Keratinocyte (primary cell): ENCODE results near the gene SNAPC4. TPM values are rescaled to one million over a fixed set of nuclear protein-coding genes. Genes with fewer than 3 reads are reported as not detected.

ENCODE experiments used
- DNase-seq: peaks from one replicate; pipeline ENCODE4 v3.0.0-alpha.2; 2011; ENCODE audit warnings: low read depth, missing footprints, low spot score
- FAIRE-seq: peaks from 2 replicates; lab custom pipeline; 2011; peaks lifted over from hg19 to GRCh38; lab: Jason Lieb, UNC
- H2AFZ ChIP-seq: 2 replicates; pipeline ENCODE4 v1.6.0; 2012; ENCODE audit warnings: low read length, control low read depth, inconsistent platforms; ENCODE audit not compliant: control insufficient read depth
- H3K27ac ChIP-seq: 2 replicates; pipeline ENCODE4 v1.5.1; 2011; ENCODE audit warnings: low read length; ENCODE audit not compliant: control insufficient read depth, insufficient read depth
- H3K27me3 ChIP-seq: 3 replicates; pipeline ENCODE4 v1.6.0; 2011; ENCODE audit warnings: low read length; ENCODE audit not compliant: control insufficient read depth, insufficient read depth; ENCODE audit errors: extremely low read depth
- H3K36me3 ChIP-seq, 2 experiments: 2 replicates in 1 of 2; 3 replicates in 1 of 2; pipeline ENCODE4 v1.5.1; 2011; ENCODE audit warnings: low read length in 2 of 2, mild to moderate bottlenecking in 1 of 2; ENCODE audit not compliant: control insufficient read depth in 2 of 2, insufficient read depth in 2 of 2; ENCODE audit errors: extremely low read depth in 1 of 2
- H3K4me1 ChIP-seq: 3 replicates; pipeline ENCODE4 v1.5.1; 2011; ENCODE audit warnings: low read length; ENCODE audit not compliant: control insufficient read depth, insufficient read depth; ENCODE audit errors: extremely low read depth
- H3K4me2 ChIP-seq: 3 replicates; pipeline ENCODE4 v1.6.0; 2011; ENCODE audit warnings: low read depth, low read length; ENCODE audit not compliant: control insufficient read depth, insufficient read depth; ENCODE audit errors: extremely low read depth
- H3K4me3 ChIP-seq, 3 experiments: fragments of 200-600 bp in 1 of 3; sonication (generic) in 1 of 3; 2 replicates in 2 of 3; 3 replicates in 1 of 3; pipeline ENCODE4 v1.5.1; 2011 to 2016; ENCODE audit warnings: low read length in 3 of 3, mild to moderate bottlenecking in 3 of 3, control low read depth in 2 of 3, inconsistent platforms in 1 of 3, low read depth in 1 of 3, mixed read lengths in 1 of 3, mixed run types in 1 of 3, moderate library complexity in 1 of 3; ENCODE audit not compliant: control insufficient read depth in 2 of 3, insufficient read depth in 2 of 3; ENCODE audit errors: extremely low read depth in 1 of 3
- H3K79me2 ChIP-seq: 2 replicates; pipeline ENCODE4 v1.6.0; 2012; ENCODE audit warnings: low read length; ENCODE audit not compliant: control insufficient read depth, insufficient read depth
- H3K9ac ChIP-seq: 3 replicates; pipeline ENCODE4 v1.6.0; 2011; ENCODE audit warnings: low read length; ENCODE audit not compliant: control insufficient read depth, insufficient read depth; ENCODE audit errors: extremely low read depth
- H3K9me1 ChIP-seq: 3 replicates; pipeline ENCODE4 v1.6.0; 2011; ENCODE audit warnings: low read length; ENCODE audit not compliant: control insufficient read depth, insufficient read depth; ENCODE audit errors: extremely low read depth
- H3K9me3 ChIP-seq: 2 replicates; pipeline ENCODE4 v1.5.1; 2012; ENCODE audit warnings: low read depth, low read length; ENCODE audit not compliant: control insufficient read depth
- H4K20me1 ChIP-seq: 3 replicates; pipeline ENCODE4 v1.6.0; 2011; ENCODE audit warnings: low read length; ENCODE audit not compliant: control insufficient read depth, insufficient read depth; ENCODE audit errors: extremely low read depth
- CTCF ChIP-seq, 3 experiments: IDR thresholded peaks in 1 of 3; conservative IDR thresholded peaks in 1 of 3; optimal IDR thresholded peaks in 1 of 3; 2 replicates in 2 of 3; 3 replicates in 1 of 3; pipeline versions ENCODE3 to v1.5.1; 2011; ENCODE audit warnings: low read length in 3 of 3, mild to moderate bottlenecking in 3 of 3, moderate library complexity in 2 of 3, control low read depth in 1 of 3, inconsistent platforms in 1 of 3; ENCODE audit not compliant: insufficient read depth in 2 of 3; ENCODE audit errors: extremely low read depth in 1 of 3
- EZH2 ChIP-seq: IDR thresholded peaks from one replicate; pipeline ENCODE4 v1.6.1; 2012; ENCODE audit warnings: inconsistent platforms, mild to moderate bottlenecking, low read length, moderate library complexity
- dilution Hi-C: fragments of 300-500 bp; cut with MboI; formaldehyde crosslinking; loops from one replicate; pipeline ENCODE4 v1.7.0; 2020; ENCODE audit warnings: low sequenced_read_pairs; ENCODE audit not compliant: extremely low pct_ligation_motif_present
- polyA plus RNA-seq, 5 experiments: library from polyadenylated mRNA; depleted of rRNA in 3 of 5; stranded (reverse) in 3 of 5; stranded (forward) in 1 of 5; unstranded in 1 of 5; fragments of >200 nt; gene quantifications; 1 replicate in 1 of 5; 2 replicates in 3 of 5; 3 replicates in 1 of 5; pipeline versions ENCODE4 v1.2.1 to v1.2.3, GENCODE V29; 2011 to 2012; ENCODE audit warnings: missing spikeins in 2 of 5, low read depth in 1 of 5, low replicate concordance in 1 of 5

The SNAPC4 gene
- polyA plus RNA-seq, 1 donor (not counting 4 experiments of a cell fraction or from before 2014, with no cell fraction given), result 3.6 TPM

DNA sequence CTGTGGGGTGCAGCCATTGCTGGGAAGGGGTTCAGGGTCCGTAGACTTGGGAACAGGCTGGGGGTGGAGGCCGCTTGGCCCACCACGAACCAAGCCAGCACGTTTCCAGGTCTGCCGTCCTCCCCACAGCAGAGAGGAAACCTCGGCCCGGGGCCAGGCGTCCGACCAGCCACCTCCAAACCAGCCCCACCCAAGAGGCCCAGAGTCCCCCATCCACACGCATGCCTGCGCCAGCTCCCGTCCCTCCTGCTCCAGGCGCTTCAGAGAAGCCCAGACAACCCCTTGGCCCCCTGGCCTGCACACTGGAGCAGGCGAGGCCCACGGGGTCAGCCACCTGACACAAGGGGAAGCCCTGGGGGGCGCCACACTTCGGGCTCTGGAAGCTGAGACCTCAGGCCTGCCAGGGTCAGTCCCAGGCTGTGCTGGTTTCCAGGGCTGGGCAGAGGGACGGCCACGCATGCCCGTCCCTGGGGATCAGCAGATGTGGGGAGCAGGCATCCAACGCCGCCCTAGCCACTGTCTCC, 42.7 kb downstream of the SNAPC4 start:
- H3K9ac ChIP-seq, result no peak overlapping the region
- no peak overlapping the region for H3K4me3 ChIP-seq
- H3K27me3 ChIP-seq, result no peaks in the 10 kb centered on the region
- dilution Hi-C loops, result no loop called here
- no peak for FAIRE-seq
- no peak overlapping the region for H3K27ac ChIP-seq
- H3K36me3 ChIP-seq, result peaks cover 0 to 3% of the 10 kb centered on the region in 2 experiments
- H3K9me3 ChIP-seq, result no peaks in the 10 kb centered on the region
- H3K4me2 ChIP-seq, result no peak overlapping the region
- no peak for TF ChIP-seq CTCF (optimal IDR thresholded peaks at IDR 0.05 in 1 of 3, IDR thresholded peaks at IDR 0.05 in 1 of 3, conservative IDR thresholded peaks at IDR 0.05 in 1 of 3; ENCODE audit: extremely low read depth in 1 of 3, insufficient read depth in 2 of 3, low read length in 3 of 3)
- no peak for TF ChIP-seq EZH2
- H3K4me1 ChIP-seq, result peaks cover 3% of the 10 kb centered on the region
- H3K79me2 ChIP-seq, result no peaks in the 10 kb centered on the region
- no peak overlapping the region for H2AFZ ChIP-seq
- H4K20me1 ChIP-seq, result no peaks in the 10 kb centered on the region
- no peaks in the 10 kb centered on the region for H3K9me1 ChIP-seq
- DNase-seq, result no peak

- Histone ChIP-seq H3K27ac (no peak overlapping the region), H3K9ac (no peak overlapping the region), H3K4me1 (peaks cover 3% of the 10 kb centered on the region), H3K4me3 (no peak overlapping the region), H2AFZ (no peak overlapping the region), H3K9me3 (no peaks in the 10 kb centered on the region), H3K4me2 (no peak overlapping the region), H3K27me3 (no peaks in the 10 kb centered on the region), H3K79me2 (no peaks in the 10 kb centered on the region), H3K9me1 (no peaks in the 10 kb centered on the region), H4K20me1 (no peaks in the 10 kb centered on the region), H3K36me3 (no peaks in the 10 kb centered on the region)
- DNase-seq (no peak), FAIRE-seq (no peak)
- dilution Hi-C loops, result no loop called here
- TF ChIP-seq CTCF (optimal IDR thresholded peaks at IDR 0.05 in 1 of 3, IDR thresholded peaks at IDR 0.05 in 1 of 3, conservative IDR thresholded peaks at IDR 0.05 in 1 of 3; ENCODE audit: extremely low read depth in 1 of 3, insufficient read depth in 2 of 3, low read length in 3 of 3) (no peak), EZH2 (no peak)
Measured at GRCh38 chr9:136355616-136356557, 44.1 kb downstream of the SNAPC4 start.
